Left lung (tissue), 10 donors: ENCODE results near the gene UBR4. TPM values are rescaled to one million over a fixed set of nuclear protein-coding genes. Genes with fewer than 3 reads are reported as not detected.

Source experiments
- ATAC-seq: fragments of 200-7000 bp; cut with Tn5 transposase; one replicate; pipeline ENCODE4 v1.9.1; 2020; ENCODE audit warnings: moderate library complexity
- DNase-seq, 4 donors: peaks; one replicate each; pipeline ENCODE4 v3.0.0-alpha.2; 2013 to 2020
- H3K27ac ChIP-seq, 2 donors: fragments of 200-600 bp; sonication (generic) in 1 of 2; one replicate each; pipeline versions ENCODE4 v1.5.0 to v1.8.0; 2020 to 2021
- H3K27me3 ChIP-seq, 2 donors: fragments of 200-600 bp; sonication (generic) in 1 of 2; one replicate each; pipeline versions ENCODE4 v1.5.0 to v1.8.0; 2020 to 2021
- H3K36me3 ChIP-seq, 2 donors: fragments of 200-600 bp; sonication (generic) in 1 of 2; one replicate each; pipeline versions ENCODE4 v1.5.0 to v1.8.0; 2020 to 2021
- H3K4me1 ChIP-seq, 2 donors: fragments of 200-600 bp; one replicate each; pipeline ENCODE4 v1.8.0; 2021
- H3K4me3 ChIP-seq, 2 donors: fragments of 200-600 bp; sonication (generic) in 1 of 2; one replicate each; pipeline versions ENCODE4 v1.5.0 to v1.8.0; 2020 to 2021; ENCODE audit warnings: mild to moderate bottlenecking in 1 of 2
- H3K9me3 ChIP-seq, 2 donors: fragments of 200-600 bp; sonication (generic) in 1 of 2; one replicate each; pipeline versions ENCODE4 v1.5.0 to v1.8.0; 2020 to 2021
- intact Hi-C, 2 donors: fragments of 100-400 bp; cut with DNase I; formaldehyde crosslinking; loops; one replicate each; pipeline versions ENCODE4 v1.11.2 to v1.14.2; 2022
- polyA plus RNA-seq, 6 donors: library from polyadenylated mRNA; unstranded; fragments of 120-200 nt; gene quantifications; one replicate each; pipeline ENCODE4 v1.2.1, GENCODE V29; 2013; ENCODE audit not compliant: insufficient read length in 6 of 6
- total RNA-seq, 2 donors: library from RNA; stranded (reverse); fragmentation: NEBNext Ultra II Directional; extraction: Animal tissue kit (Norgen Biotek cat#: 25700); gene quantifications; one replicate each; pipeline ENCODE4 v1.2.1, GENCODE V29; 2021
- TF ChIP-seq, protein P1 (sequence below), 2 donors: fragments of 200-600 bp; sonication (generic) in 1 of 2; IDR thresholded peaks; one replicate each; pipeline versions ENCODE4 v1.5.0 to v1.8.0; 2021; ENCODE audit warnings: antibody characterized with exemption in 2 of 2
- donor health status: DM: no; HTN: yes; CAD: no.
- donor health status: DM: no; HTN: no; CAD: no.

Gene UBR4
- total and polyA plus RNA-seq, 8 donors = 95.9 to 130 (median 109) TPM

DNA sequence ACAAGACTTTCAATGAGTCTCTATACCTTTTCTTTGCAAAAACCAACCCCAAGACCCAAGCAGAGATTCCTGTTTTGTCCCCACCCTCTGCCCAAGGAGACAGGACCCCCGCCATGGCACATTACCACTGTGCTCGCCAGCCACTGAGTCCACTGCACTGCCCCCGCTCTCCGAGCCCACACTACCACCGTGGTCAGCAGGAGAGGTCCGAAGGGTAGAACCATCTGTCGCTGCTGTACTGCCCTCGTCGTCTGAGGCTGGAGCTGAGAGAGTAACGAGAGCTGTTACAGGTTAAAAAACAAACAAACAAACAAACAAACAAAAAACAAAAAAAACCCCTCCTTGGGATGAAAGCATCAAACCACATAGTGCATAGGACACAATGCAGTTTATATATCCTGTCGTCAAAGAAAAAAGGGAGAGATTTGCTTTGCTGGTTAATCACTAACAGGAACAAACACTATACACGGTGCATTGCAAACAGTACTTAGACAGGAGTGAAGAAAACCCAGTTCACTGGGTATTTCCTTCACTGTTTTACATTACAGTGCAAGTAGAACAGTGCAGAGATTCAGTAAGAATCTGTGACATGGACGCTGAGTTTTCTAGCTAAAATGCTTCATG lies 71.0 kb downstream of the UBR4 start:
- Histone ChIP-seq H3K4me1 (no peaks in the 10 kb centered on the region), H3K9me3 (no peaks in the 10 kb centered on the region), H3K27ac (no peak overlapping the region), H3K4me3 (no peak overlapping the region), H3K36me3 (peaks cover 0 to 100% of the 10 kb centered on the region in 2 donors), H3K27me3 (no peaks in the 10 kb centered on the region)
- TF ChIP-seq, protein P1, sequence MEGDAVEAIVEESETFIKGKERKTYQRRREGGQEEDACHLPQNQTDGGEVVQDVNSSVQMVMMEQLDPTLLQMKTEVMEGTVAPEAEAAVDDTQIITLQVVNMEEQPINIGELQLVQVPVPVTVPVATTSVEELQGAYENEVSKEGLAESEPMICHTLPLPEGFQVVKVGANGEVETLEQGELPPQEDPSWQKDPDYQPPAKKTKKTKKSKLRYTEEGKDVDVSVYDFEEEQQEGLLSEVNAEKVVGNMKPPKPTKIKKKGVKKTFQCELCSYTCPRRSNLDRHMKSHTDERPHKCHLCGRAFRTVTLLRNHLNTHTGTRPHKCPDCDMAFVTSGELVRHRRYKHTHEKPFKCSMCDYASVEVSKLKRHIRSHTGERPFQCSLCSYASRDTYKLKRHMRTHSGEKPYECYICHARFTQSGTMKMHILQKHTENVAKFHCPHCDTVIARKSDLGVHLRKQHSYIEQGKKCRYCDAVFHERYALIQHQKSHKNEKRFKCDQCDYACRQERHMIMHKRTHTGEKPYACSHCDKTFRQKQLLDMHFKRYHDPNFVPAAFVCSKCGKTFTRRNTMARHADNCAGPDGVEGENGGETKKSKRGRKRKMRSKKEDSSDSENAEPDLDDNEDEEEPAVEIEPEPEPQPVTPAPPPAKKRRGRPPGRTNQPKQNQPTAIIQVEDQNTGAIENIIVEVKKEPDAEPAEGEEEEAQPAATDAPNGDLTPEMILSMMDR (IDR thresholded peaks at IDR 0.05) = no peak
- DNase-seq (peak in 1 of 4 donors; percentile 4), ATAC-seq (peak; percentile 70)
- intact Hi-C loops = no loop called here

DNA sequence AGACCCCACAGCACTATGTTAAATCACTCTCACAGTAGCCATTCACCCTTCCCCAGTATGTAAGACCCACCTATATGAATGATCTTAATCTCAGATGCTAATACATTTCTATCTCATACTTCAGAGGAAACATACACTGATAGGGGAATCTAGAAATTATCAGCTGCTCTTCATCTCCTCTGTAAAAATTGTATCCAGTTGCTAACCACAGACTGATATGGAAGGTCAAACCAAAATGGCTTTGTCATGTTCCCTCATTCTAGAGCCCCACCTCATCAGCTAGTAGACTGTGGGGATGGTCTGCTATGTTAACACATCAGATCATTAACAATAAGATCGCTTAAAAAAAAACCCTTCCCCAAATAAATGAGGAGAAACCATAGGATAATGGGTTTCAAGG lies 71.7 kb downstream of the UBR4 start:
- TF ChIP-seq, protein P1 (IDR thresholded peaks at IDR 0.05) = no peak
- intact Hi-C loops = no loop called here
- Histone ChIP-seq H3K36me3 (peaks cover 0 to 100% of the 10 kb centered on the region in 2 donors), H3K27me3 (no peaks in the 10 kb centered on the region), H3K9me3 (peaks cover 0 to 5% of the 10 kb centered on the region in 2 donors), H3K4me3 (no peak overlapping the region), H3K27ac (no peak overlapping the region), H3K4me1 (no peaks in the 10 kb centered on the region)
- ATAC-seq (no peak), DNase-seq (no peak)

DNA sequence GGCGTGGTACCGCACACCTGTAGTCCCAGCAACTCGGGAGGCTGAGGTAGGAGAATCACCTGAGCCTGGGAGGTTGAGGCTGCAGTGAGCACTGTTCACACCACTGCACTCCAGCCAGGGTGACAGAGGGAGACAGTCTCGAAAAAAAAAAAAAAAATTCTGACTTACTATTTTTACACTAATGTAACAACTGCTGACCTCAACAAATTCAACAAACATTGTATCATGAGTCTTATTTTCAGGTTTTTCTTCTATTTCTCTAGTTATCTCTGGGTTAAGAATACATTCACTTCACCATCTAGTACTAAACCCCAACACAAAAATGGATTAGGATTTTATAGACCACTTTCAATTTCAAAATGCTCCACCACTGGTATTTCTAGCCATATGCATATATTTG lies 72.9 kb downstream of the UBR4 start:
- Histone ChIP-seq H3K27ac (no peak overlapping the region), H3K4me1 (no peaks in the 10 kb centered on the region), H3K9me3 (peaks cover 0 to 10% of the 10 kb centered on the region in 2 donors), H3K4me3 (no peak overlapping the region), H3K27me3 (no peaks in the 10 kb centered on the region), H3K36me3 (peaks cover 0 to 100% of the 10 kb centered on the region in 2 donors)
- TF ChIP-seq, protein P1 (IDR thresholded peaks at IDR 0.05) = no peak
- no peak for DNase-seq
- ATAC-seq = no peak
- intact Hi-C loops = no loop called here

DNA sequence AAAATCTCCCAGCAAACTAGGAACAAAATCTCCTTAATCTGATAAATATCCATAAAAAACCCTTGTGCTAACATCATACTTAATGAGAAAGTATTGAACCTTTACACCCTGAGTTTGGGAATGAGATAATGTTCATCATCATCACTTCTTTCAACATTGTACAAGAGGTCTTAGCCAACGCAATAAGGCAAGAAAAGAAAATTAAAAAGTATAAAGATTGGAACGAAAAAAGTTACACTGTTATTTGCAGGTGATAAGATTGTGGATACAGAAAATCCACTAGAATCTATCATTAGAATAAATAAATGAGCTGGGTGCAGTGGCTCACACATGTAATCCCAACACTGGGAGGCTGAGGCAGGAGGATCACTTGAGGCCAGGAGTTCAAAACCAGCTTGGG lies 76.7 kb downstream of the UBR4 start:
- no peak for ATAC-seq
- peaks cover 3 to 100% of the 10 kb centered on the region in 2 donors for H3K36me3 ChIP-seq

DNA sequence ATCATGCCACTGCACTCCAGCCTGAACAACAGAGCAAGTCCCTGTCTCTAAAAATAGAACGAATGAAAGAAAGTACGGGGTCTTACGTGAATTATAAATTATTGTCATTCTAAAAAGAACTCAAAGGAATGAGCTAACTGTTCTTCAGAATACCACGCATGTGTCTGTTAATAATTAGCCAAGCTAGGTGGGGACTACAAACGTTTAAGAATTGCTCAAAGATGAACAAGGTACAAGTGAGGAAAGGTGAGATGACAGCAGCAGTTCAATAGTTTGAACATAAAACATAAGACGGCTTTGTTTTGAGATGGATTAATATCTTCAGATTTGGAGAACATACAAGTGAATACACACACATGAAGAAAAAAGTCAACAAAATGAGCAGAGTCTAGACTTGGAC lies 79.6 kb downstream of the UBR4 start:
- intact Hi-C loops = no loop called here
- Histone ChIP-seq H3K9me3 (peaks cover 0 to 10% of the 10 kb centered on the region in 2 donors), H3K4me1 (no peaks in the 10 kb centered on the region), H3K27me3 (no peaks in the 10 kb centered on the region), H3K4me3 (no peak overlapping the region), H3K27ac (no peak overlapping the region), H3K36me3 (peaks cover 3 to 100% of the 10 kb centered on the region in 2 donors)
- no peak for ATAC-seq
- DNase-seq = no peak
- TF ChIP-seq, protein P1 (IDR thresholded peaks at IDR 0.05) = no peak

More for the DNA sequence above, 76.7 kb downstream of the UBR4 start:
- no peaks in the 10 kb centered on the region for H3K27me3 ChIP-seq
- H3K9me3 ChIP-seq = peaks cover 0 to 10% of the 10 kb centered on the region in 2 donors
- TF ChIP-seq, protein P1 (IDR thresholded peaks at IDR 0.05) = no peak
- no peak for DNase-seq
- no peak overlapping the region for H3K27ac ChIP-seq
- intact Hi-C loops = no loop called here
- no peaks in the 10 kb centered on the region for H3K4me1 ChIP-seq
- no peak overlapping the region for H3K4me3 ChIP-seq
